Endothelial cell of umbilical vein (primary cell): ENCODE measurements around the gene ATRNL1.

ENCODE experiments used
- CTCF ChIP-seq, 2 donors: IDR thresholded peaks; 1 replicate in 1 of 2; 2 replicates in 1 of 2; pipeline ENCODE4 v1.5.1; 2011; ENCODE audit warnings: low read length in 2 of 2, mild to moderate bottlenecking in 2 of 2, moderate library complexity in 2 of 2, control low read depth in 1 of 2, inconsistent platforms in 1 of 2, low read depth in 1 of 2; ENCODE audit not compliant: insufficient read depth in 1 of 2; ENCODE audit errors: extremely low read depth in 1 of 2
- TF ChIP-seq, protein P1 (sequence below): IDR thresholded peaks from 2 replicates; pipeline ENCODE4 v1.6.1; 2011; ENCODE audit not compliant: insufficient read depth, insufficient read length

GRCh38 chr10:115914475-115914874, 821.3 kb downstream of the ATRNL1 start:
- TF ChIP-seq, protein P1, sequence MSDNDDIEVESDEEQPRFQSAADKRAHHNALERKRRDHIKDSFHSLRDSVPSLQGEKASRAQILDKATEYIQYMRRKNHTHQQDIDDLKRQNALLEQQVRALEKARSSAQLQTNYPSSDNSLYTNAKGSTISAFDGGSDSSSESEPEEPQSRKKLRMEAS: no peak
- TF ChIP-seq CTCF (IDR thresholded peaks at IDR 0.05; ENCODE audit: extremely low read depth in 1 of 2, insufficient read depth in 1 of 2, low read depth in 1 of 2, low read length in 2 of 2): no peak
